Astrocyte of the spinal cord (primary cell): ENCODE data around the gene DNAJC5G.

Experiments used
- DNase-seq: peaks from one replicate; pipeline ENCODE4 v3.0.0; 2011; ENCODE audit warnings: low read depth, low spot score
- H3K4me3 ChIP-seq: 2 replicates; pipeline ENCODE4 v1.5.1; 2011; ENCODE audit warnings: low read depth, mild to moderate bottlenecking, low read length, moderate library complexity
- CTCF ChIP-seq: IDR thresholded peaks from 2 replicates; pipeline ENCODE4 v1.5.1; 2012; ENCODE audit warnings: low read depth, mild to moderate bottlenecking, low read length, inconsistent platforms
- in situ Hi-C: cut with HindIII; loops from 2 replicates; pipeline ENCODE4 v1.10.0; 2017; ENCODE audit warnings: low sequenced_read_pairs

Gene DNAJC5G

GRCh38 chr2:27306573-27307286 is 31.5 kb downstream of the DNAJC5G start:
- TF ChIP-seq CTCF = no peak
- no peak for DNase-seq
- in situ Hi-C loops = no loop called here
- no peak overlapping the region for H3K4me3 ChIP-seq

DNA sequence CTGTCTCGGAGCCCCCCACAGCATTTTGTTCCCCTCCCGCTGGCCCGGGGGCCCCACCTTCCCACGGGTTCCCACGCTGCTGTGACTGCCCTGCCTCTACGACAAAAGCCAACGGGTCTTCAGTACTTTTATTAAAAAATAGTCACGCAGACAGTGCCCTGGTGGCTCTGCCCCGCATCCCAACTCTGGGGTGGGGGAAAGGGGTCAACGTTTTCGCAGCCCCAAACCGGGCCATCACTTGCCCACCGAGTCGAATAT is 32.0 kb downstream of the DNAJC5G start:
- in situ Hi-C loops = no loop called here
- TF ChIP-seq CTCF = no peak
- no peak for DNase-seq
- no peak overlapping the region for H3K4me3 ChIP-seq

DNA sequence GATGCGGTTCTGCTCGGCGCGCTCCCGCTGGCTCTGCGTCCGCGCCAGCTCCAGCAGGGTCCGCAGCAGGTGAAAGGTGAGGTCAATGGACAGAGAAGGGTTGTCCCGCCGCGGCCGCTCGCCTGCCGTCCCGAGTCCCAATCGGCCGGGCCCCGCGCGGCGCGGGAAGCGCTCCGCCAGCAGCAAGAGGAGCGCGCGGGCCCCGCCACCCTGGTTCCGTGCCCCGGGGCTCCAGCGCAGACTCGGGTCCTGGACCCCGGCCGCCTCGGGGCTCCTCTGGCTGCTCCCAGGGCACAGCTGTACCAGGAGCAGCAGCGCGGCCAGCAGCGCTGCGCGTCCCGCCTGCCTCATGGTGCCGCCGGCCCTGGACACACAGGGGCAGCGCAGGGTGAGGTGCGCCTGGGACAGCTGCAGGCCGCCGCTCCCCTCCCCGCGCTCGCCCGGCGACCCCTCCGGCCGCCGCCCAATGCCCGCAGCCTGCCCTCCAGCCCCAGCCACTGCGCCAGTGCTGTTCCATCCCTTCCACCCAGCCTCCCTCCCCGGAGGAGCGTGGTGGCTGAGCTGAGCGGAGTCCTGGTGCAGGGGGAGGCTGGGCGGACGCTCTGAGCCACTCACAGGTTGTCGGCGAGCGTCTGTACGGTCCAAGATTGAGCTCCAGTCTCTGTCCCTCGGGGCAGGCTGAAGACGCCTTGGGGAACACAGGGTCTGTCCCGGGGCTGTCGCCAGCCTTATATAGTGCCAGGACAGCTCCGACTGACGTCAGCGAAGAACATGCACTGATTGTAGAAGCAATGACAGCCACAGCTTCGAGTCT is 32.5 kb downstream of the DNAJC5G start:
- in situ Hi-C loops = no loop called here
- TF ChIP-seq CTCF = no peak
- no peak overlapping the region for H3K4me3 ChIP-seq
- DNase-seq = no peak

- DNase-seq = peak; percentile 17
- TF ChIP-seq CTCF = no peak
- no peak within 1 kb of the TSS for H3K4me3 ChIP-seq
- in situ Hi-C loops = no loop called here
Observed at GRCh38 chr2:27308359-27308881, 33.2 kb downstream of the DNAJC5G start, which contains the start of gene UCN. UCN (minus strand) TSS chr2:27308445; CDS start chr2:27307895, 550 bp downstream.

- no peak for DNase-seq
- in situ Hi-C loops = no loop called here
- H3K4me3 ChIP-seq = no peak overlapping the region
- no peak for TF ChIP-seq CTCF
Observed at GRCh38 chr2:27309651-27310050, 34.4 kb downstream of the DNAJC5G start.

DNA sequence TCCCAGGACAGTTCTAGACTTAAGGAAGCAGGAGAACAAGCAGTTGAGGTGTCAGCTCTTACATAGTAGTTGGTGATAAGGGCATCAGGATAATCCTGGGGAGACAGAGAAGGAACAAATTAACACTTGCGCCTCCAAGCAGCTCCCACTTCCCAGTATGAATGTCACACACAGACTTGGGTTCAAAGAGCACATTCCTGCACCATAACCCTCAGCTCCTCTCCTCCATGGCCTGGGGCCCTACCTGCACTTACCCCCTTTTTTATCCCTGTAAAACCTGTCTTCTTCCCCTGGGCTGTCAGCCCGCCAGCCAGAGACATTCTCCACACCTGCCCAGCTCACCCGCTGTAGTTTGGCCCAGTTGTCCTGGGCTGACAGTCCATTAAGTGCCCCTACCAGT is 36.9 kb downstream of the DNAJC5G start:
- TF ChIP-seq CTCF = no peak
- no peak overlapping the region for H3K4me3 ChIP-seq
- DNase-seq = no peak
- in situ Hi-C loops = no loop called here
